Neutrophil (primary cell): ENCODE results near the gene PI4KA.

Experiments used
- H3K27ac ChIP-seq: fragments of 200-600 bp; sonication (generic); 2 replicates; pipeline ENCODE4 v1.5.1; 2016; ENCODE audit warnings: mild to moderate bottlenecking, moderate library complexity
- H3K27me3 ChIP-seq: fragments of 200-600 bp; sonication (generic); 2 replicates; pipeline ENCODE4 v1.6.0; 2016; ENCODE audit warnings: mild to moderate bottlenecking
- H3K36me3 ChIP-seq: fragments of 200-600 bp; sonication (generic); 2 replicates; pipeline ENCODE4 v1.5.1; 2017
- H3K4me1 ChIP-seq, 2 experiments: fragments of 200-600 bp in 1 of 2; sonication (generic) in 1 of 2; 1 replicate in 1 of 2; 2 replicates in 1 of 2; pipeline versions ENCODE4 v1.5.1 to v1.6.1; 2013 to 2016; ENCODE audit warnings: low read depth in 1 of 2, low read length in 1 of 2, mild to moderate bottlenecking in 1 of 2, moderate library complexity in 1 of 2; ENCODE audit not compliant: control insufficient read depth in 1 of 2, insufficient read depth in 1 of 2
- H3K4me3 ChIP-seq, 2 experiments: fragments of 200-600 bp in 1 of 2; sonication (generic) in 1 of 2; 1 replicate in 1 of 2; 2 replicates in 1 of 2; pipeline ENCODE4 v1.5.1; 2013 to 2016; ENCODE audit warnings: low read depth in 1 of 2, low read length in 1 of 2, mild to moderate bottlenecking in 1 of 2, moderate library complexity in 1 of 2
- H3K9me3 ChIP-seq: fragments of 200-600 bp; sonication (generic); 2 replicates; pipeline ENCODE4 v1.5.1; 2016
- TF ChIP-seq, protein P1 (sequence below): fragments of 200-600 bp; sonication (generic); IDR thresholded peaks from 2 replicates; pipeline ENCODE4 v1.5.1; 2016; ENCODE audit warnings: antibody characterized with exemption

Gene PI4KA

DNA sequence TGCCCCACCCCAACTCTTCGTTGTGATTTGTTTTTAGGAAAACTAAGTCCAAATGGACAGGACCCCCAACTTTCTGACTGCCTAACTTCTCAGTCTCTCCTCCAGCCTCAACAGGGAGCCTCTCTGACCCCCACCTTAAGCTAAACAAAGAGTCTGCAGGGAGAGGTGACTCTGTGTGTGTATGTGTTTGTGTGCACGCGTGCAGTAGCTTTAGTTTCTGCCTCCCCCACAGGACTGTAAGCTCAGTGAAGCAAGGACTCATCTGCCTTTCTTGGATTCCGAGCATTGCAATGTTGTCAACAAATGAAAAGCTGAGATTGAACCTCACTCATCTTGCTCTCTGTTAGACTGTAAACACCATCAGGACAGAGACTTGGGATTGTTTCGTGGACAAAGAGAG, 8.1 kb upstream of the PI4KA start:
- Histone ChIP-seq H3K9me3 (no peaks in the 10 kb centered on the region), H3K4me1 (no peaks in the 10 kb centered on the region), H3K4me3 (no peak overlapping the region), H3K36me3 (peaks cover 73% of the 10 kb centered on the region), H3K27me3 (no peaks in the 10 kb centered on the region), H3K27ac (no peak overlapping the region)
- TF ChIP-seq, protein P1, sequence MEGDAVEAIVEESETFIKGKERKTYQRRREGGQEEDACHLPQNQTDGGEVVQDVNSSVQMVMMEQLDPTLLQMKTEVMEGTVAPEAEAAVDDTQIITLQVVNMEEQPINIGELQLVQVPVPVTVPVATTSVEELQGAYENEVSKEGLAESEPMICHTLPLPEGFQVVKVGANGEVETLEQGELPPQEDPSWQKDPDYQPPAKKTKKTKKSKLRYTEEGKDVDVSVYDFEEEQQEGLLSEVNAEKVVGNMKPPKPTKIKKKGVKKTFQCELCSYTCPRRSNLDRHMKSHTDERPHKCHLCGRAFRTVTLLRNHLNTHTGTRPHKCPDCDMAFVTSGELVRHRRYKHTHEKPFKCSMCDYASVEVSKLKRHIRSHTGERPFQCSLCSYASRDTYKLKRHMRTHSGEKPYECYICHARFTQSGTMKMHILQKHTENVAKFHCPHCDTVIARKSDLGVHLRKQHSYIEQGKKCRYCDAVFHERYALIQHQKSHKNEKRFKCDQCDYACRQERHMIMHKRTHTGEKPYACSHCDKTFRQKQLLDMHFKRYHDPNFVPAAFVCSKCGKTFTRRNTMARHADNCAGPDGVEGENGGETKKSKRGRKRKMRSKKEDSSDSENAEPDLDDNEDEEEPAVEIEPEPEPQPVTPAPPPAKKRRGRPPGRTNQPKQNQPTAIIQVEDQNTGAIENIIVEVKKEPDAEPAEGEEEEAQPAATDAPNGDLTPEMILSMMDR: no peak

DNA sequence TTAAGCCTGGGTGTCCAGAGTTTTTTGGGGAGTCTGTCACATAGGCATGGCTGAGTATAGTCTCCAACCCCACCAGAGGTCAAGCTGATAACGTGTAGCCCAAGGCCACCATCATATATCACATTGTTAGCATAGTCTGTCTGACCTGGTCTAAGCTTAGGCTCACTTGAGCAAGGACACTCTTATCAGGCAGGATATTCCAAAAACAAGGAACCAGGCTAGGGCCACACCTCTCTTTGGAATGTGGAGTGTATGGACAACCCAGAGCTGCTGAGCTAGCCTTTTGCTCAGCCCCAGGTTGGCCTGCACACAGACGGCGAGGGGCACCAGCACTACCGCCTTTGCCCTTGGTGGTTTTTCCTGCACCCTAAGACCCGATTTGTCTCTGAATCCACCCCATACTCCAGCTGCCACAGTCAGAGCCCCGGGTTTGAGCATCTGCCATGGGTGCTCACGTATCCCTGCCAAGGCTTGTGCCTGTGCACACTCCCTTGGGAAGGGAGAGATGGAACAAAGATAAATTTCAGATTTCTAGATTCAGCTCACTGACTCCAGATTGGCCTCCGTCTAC, 7.3 kb upstream of the PI4KA start:
- no peaks in the 10 kb centered on the region for H3K9me3 ChIP-seq
- H3K27ac ChIP-seq: no peak overlapping the region
- peaks cover 67% of the 10 kb centered on the region for H3K36me3 ChIP-seq
- no peaks in the 10 kb centered on the region for H3K4me1 ChIP-seq
- H3K4me3 ChIP-seq: no peak overlapping the region
- H3K27me3 ChIP-seq: no peaks in the 10 kb centered on the region
- TF ChIP-seq, protein P1: no peak

GRCh38 chr22:20865331-20865730, 6.7 kb upstream of the PI4KA start:
- Histone ChIP-seq H3K9me3 (no peaks in the 10 kb centered on the region), H3K27ac (no peak overlapping the region), H3K36me3 (peaks cover 61% of the 10 kb centered on the region), H3K27me3 (no peaks in the 10 kb centered on the region), H3K4me1 (no peaks in the 10 kb centered on the region), H3K4me3 (no peak overlapping the region)
- TF ChIP-seq, protein P1: no peak

DNA sequence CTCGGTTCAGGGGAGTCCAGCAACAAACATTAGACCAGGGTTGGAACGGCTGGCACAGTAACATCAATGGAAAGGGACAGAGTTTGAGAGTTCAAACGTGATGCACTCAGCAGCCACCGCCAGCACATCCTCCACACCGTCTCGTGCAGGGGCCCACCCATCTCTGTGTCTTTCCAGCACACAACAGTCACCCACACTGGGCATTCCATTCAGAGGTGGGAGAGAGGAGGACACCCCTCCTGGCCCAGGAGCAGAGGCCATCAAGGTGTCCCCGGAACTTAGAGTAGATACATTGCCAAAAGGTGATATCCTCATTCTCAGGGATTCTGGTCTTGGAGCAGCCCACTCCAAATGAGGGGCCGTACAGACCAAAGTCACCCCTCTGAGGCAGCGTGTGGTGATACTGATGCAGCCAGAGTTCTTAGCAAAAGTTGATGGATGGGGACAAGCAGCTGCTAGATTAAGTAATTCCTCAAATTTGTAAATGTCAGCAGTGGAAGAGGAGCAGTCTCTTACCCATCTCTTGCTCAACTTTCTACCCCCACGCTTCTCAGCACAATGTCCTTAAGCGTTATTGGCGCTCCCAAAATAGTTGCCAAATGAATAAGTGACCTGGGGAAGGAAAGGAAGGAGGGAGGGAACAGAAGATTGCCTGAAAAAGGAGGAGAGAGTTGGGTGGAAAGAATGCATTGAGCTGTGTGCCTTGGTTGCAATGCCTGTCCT, 5.7 kb upstream of the PI4KA start:
- H3K27ac ChIP-seq: no peak overlapping the region
- H3K4me1 ChIP-seq: peaks cover 6 to 9% of the 10 kb centered on the region in 2 experiments
- peaks cover 51% of the 10 kb centered on the region for H3K36me3 ChIP-seq
- H3K9me3 ChIP-seq: no peaks in the 10 kb centered on the region
- TF ChIP-seq, protein P1: no peak
- no peak overlapping the region for H3K4me3 ChIP-seq
- no peaks in the 10 kb centered on the region for H3K27me3 ChIP-seq

DNA sequence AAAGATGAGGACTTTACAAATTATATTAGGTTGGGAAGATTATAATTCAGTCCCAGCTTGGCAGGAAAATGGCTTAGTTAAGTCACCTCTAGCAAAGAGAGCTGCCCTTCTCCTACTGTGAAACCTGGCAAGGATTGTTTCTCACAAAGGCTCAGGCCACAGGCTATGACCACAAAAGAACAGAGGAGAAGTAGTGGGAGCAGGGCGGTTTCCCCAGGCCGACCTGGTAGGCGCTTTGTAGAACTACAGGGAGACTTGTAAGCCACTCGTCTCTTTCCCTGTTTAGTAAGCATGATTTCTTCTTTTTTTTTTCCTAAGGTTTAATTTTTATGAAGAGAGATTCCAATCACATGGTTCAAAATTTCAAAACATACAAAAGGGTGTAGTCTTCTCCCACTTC, 4.8 kb upstream of the PI4KA start:
- Histone ChIP-seq H3K4me3 (no peak overlapping the region), H3K27me3 (no peaks in the 10 kb centered on the region), H3K36me3 (peaks cover 45% of the 10 kb centered on the region), H3K9me3 (no peaks in the 10 kb centered on the region), H3K4me1 (peaks cover 11 to 12% of the 10 kb centered on the region in 2 experiments), H3K27ac (no peak overlapping the region)
- TF ChIP-seq, protein P1: no peak
